DND-41 (cell line): ENCODE data around the gene CACNA2D3.

Experiments used
- ATAC-seq: fragments of 200-7000 bp; cut with Tn5 transposase; 3 replicates; pipeline ENCODE4 v1.9.1; 2021; ENCODE audit warnings: low read depth; ENCODE audit not compliant: insufficient read depth
- DNase-seq: peaks from one replicate; pipeline ENCODE4 v3.0.0-alpha.2; 2020
- H2AFZ ChIP-seq: 2 replicates; pipeline ENCODE4 v1.6.0; 2012; ENCODE audit warnings: low read depth, low read length
- H3K27ac ChIP-seq: 2 replicates; pipeline ENCODE4 v1.5.1; 2012; ENCODE audit warnings: low read length, inconsistent platforms
- H3K27me3 ChIP-seq: fragments of 200-600 bp; sonication (generic); 2 replicates; pipeline ENCODE4 v1.6.0; 2012; ENCODE audit warnings: low read length, mild to moderate bottlenecking, inconsistent platforms; ENCODE audit not compliant: insufficient read depth, poor library complexity
- H3K36me3 ChIP-seq: 2 replicates; pipeline ENCODE4 v1.5.1; 2012; ENCODE audit warnings: low read length, inconsistent platforms; ENCODE audit not compliant: insufficient read depth
- H3K4me1 ChIP-seq: 2 replicates; pipeline ENCODE4 v1.5.1; 2012; ENCODE audit warnings: mild to moderate bottlenecking, low read length; ENCODE audit not compliant: insufficient read depth
- H3K4me2 ChIP-seq: 2 replicates; pipeline ENCODE4 v1.6.0; 2012; ENCODE audit warnings: mild to moderate bottlenecking, moderate library complexity, low read length, inconsistent platforms; ENCODE audit not compliant: insufficient read depth
- H3K4me3 ChIP-seq, 2 experiments: fragments of 200-600 bp in 1 of 2; shearing (Covaris generic) in 1 of 2; 2 replicates each; pipeline ENCODE4 v1.5.1; 2012 to 2016; ENCODE audit warnings: inconsistent platforms in 2 of 2, low read length in 2 of 2, mild to moderate bottlenecking in 2 of 2, low read depth in 1 of 2, moderate library complexity in 1 of 2
- H3K79me2 ChIP-seq: 2 replicates; pipeline ENCODE4 v1.6.0; 2012; ENCODE audit warnings: low read length, inconsistent platforms; ENCODE audit not compliant: insufficient read depth
- H3K9ac ChIP-seq: 2 replicates; pipeline ENCODE4 v1.6.0; 2012; ENCODE audit warnings: low read depth, mild to moderate bottlenecking, inconsistent platforms, low read length, moderate library complexity
- H3K9me3 ChIP-seq: 2 replicates; pipeline ENCODE4 v1.5.1; 2012; ENCODE audit warnings: low read length, moderate library complexity, mild to moderate bottlenecking, inconsistent platforms; ENCODE audit not compliant: insufficient read depth, severe bottlenecking
- H4K20me1 ChIP-seq: 2 replicates; pipeline ENCODE4 v1.6.0; 2012; ENCODE audit warnings: low read length; ENCODE audit not compliant: insufficient read depth
- CTCF ChIP-seq: IDR thresholded peaks from 2 replicates; pipeline ENCODE4 v1.5.1; 2012; ENCODE audit warnings: borderline replicate concordance, low read length, moderate library complexity, mild to moderate bottlenecking; ENCODE audit not compliant: poor library complexity, severe bottlenecking; ENCODE audit errors: extremely low read depth
- EZH2 ChIP-seq: IDR thresholded peaks from 3 replicates; pipeline ENCODE4 v1.6.1; 2012; ENCODE audit warnings: borderline replicate concordance, low read depth, mild to moderate bottlenecking, moderate library complexity, low read length, inconsistent platforms; ENCODE audit not compliant: severe bottlenecking

CACNA2D3 gene

GRCh38 chr3:54358969-54359694, 236.8 kb downstream of the CACNA2D3 start:
- Histone ChIP-seq H3K27me3 (no peaks in the 10 kb centered on the region), H4K20me1 (no peaks in the 10 kb centered on the region), H3K79me2 (no peaks in the 10 kb centered on the region), H3K4me2 (no peak overlapping the region), H3K36me3 (no peaks in the 10 kb centered on the region), H3K9me3 (no peaks in the 10 kb centered on the region), H3K4me1 (no peaks in the 10 kb centered on the region), H3K9ac (no peak overlapping the region), H3K4me3 (no peak overlapping the region), H2AFZ (no peak overlapping the region), H3K27ac (no peak overlapping the region)
- TF ChIP-seq CTCF (no peak), EZH2 (no peak)
- no peak for ATAC-seq
- no peak for DNase-seq

- no peaks in the 10 kb centered on the region for H4K20me1 ChIP-seq
- no peak overlapping the region for H3K4me3 ChIP-seq
- H3K9ac ChIP-seq, result no peak overlapping the region
- H2AFZ ChIP-seq, result no peak overlapping the region
- H3K27me3 ChIP-seq, result no peaks in the 10 kb centered on the region
- no peak overlapping the region for H3K27ac ChIP-seq
- ATAC-seq (no peak), DNase-seq (no peak)
- H3K79me2 ChIP-seq, result no peaks in the 10 kb centered on the region
- H3K36me3 ChIP-seq, result no peaks in the 10 kb centered on the region
- no peaks in the 10 kb centered on the region for H3K9me3 ChIP-seq
- H3K4me2 ChIP-seq, result no peak overlapping the region
- H3K4me1 ChIP-seq, result no peaks in the 10 kb centered on the region
- TF ChIP-seq EZH2, result no peak
- no peak for TF ChIP-seq CTCF
Measured at GRCh38 chr3:54360320-54360719, 238.0 kb downstream of the CACNA2D3 start.

GRCh38 chr3:54361746-54362283, 239.5 kb downstream of the CACNA2D3 start:
- H3K9ac ChIP-seq, result no peak overlapping the region
- H3K36me3 ChIP-seq, result no peaks in the 10 kb centered on the region
- TF ChIP-seq CTCF (no peak), EZH2 (no peak)
- no peaks in the 10 kb centered on the region for H3K9me3 ChIP-seq
- H3K27me3 ChIP-seq, result no peaks in the 10 kb centered on the region
- ATAC-seq, result no peak
- no peak for DNase-seq
- H3K79me2 ChIP-seq, result no peaks in the 10 kb centered on the region
- H3K4me1 ChIP-seq, result no peaks in the 10 kb centered on the region
- no peak overlapping the region for H3K4me2 ChIP-seq
- H3K27ac ChIP-seq, result no peak overlapping the region
- no peaks in the 10 kb centered on the region for H4K20me1 ChIP-seq
- no peak overlapping the region for H3K4me3 ChIP-seq
- H2AFZ ChIP-seq, result no peak overlapping the region
